SK-N-SH (cell line): Measurements from ENCODE around the gene ADTRP. TPM values are rescaled to one million over a fixed set of nuclear protein-coding genes. Genes with fewer than 3 reads are reported as not detected.

Experiments used
- CTCF ChIA-PET: fragments of 300-600, 350-600 bp; formaldehyde crosslinking; extraction: SDS; loops from one replicate; lab custom pipeline; 2021; lab: Yijun Ruan, JAX
- POLR2A ChIA-PET: fragments of 350-600 bp; sonication (Branson Sonifier 250); formaldehyde crosslinking; extraction: SDS; loops from one replicate; lab custom pipeline; 2020; ENCODE audit warnings: antibody characterized with exemption, inconsistent platforms; lab: Yijun Ruan, JAX
- DNase-seq: peaks from one replicate; pipeline ENCODE4 v3.0.0; 2012
- H2AFZ ChIP-seq: fragments of 200-600 bp; sonication (generic); 2 replicates; pipeline ENCODE4 v1.8.1; 2016; ENCODE audit warnings: antibody characterized with exemption, mild to moderate bottlenecking, low read depth
- H3F3A ChIP-seq: fragments of 200-600 bp; sonication (generic); replicated peaks from 2 replicates; pipeline ENCODE3; 2016; ENCODE audit warnings: antibody characterized with exemption, mild to moderate bottlenecking; ENCODE audit not compliant: insufficient read depth
- H3K27ac ChIP-seq, 2 experiments: fragments of 200-500 bp in 1 of 2; fragments of 200-600 bp in 1 of 2; sonication (Bioruptor generic) in 1 of 2; sonication (generic), shearing (Covaris generic) in 1 of 2; 2 replicates each; pipeline versions ENCODE4 v1.5.1 to v1.6.1; 2014 to 2016; ENCODE audit warnings: low read depth in 2 of 2, inconsistent platforms in 1 of 2, low read length in 1 of 2, mild to moderate bottlenecking in 1 of 2, mixed read lengths in 1 of 2
- H3K27me3 ChIP-seq: fragments of 200-600 bp; sonication (generic), shearing (Covaris generic); 2 replicates; pipeline ENCODE4 v1.6.1; 2016; ENCODE audit warnings: mixed run types; ENCODE audit not compliant: insufficient read depth
- H3K36me3 ChIP-seq, 2 experiments: fragments of 200-500 bp in 1 of 2; fragments of 200-600 bp in 1 of 2; sonication (Bioruptor generic) in 1 of 2; sonication (generic) in 1 of 2; replicated peaks in 1 of 2; 2 replicates each; pipeline versions ENCODE3 to v1.5.1; 2014 to 2016; ENCODE audit warnings: low read length in 1 of 2, mild to moderate bottlenecking in 1 of 2; ENCODE audit not compliant: insufficient read depth in 2 of 2, control insufficient read depth in 1 of 2
- H3K4me1 ChIP-seq, 2 experiments: fragments of 200-500 bp in 1 of 2; fragments of 200-600 bp in 1 of 2; sonication (Bioruptor generic) in 1 of 2; sonication (generic), shearing (Covaris generic) in 1 of 2; 2 replicates each; pipeline versions ENCODE4 v1.5.1 to v1.6.1; 2014 to 2016; ENCODE audit warnings: low read depth in 1 of 2, low read length in 1 of 2, mixed run types in 1 of 2; ENCODE audit not compliant: insufficient read depth in 2 of 2, control insufficient read depth in 1 of 2
- H3K4me2 ChIP-seq: fragments of 200-600 bp; sonication (generic), shearing (Covaris generic); 2 replicates; pipeline ENCODE4 v1.6.1; 2017; ENCODE audit warnings: mixed run types
- H3K4me3 ChIP-seq, 2 experiments: fragments of 200-500 bp in 1 of 2; fragments of 200-600 bp in 1 of 2; sonication (Bioruptor generic) in 1 of 2; sonication (generic), shearing (Covaris generic) in 1 of 2; 2 replicates each; pipeline versions ENCODE4 v1.5.1 to v1.8.1; 2014 to 2016; ENCODE audit warnings: low read depth in 2 of 2, inconsistent platforms in 1 of 2, low read length in 1 of 2, mild to moderate bottlenecking in 1 of 2, mixed read lengths in 1 of 2, moderate library complexity in 1 of 2
- H3K79me2 ChIP-seq: fragments of 200-600 bp; sonication (generic); 2 replicates; pipeline ENCODE4 v1.8.1; 2017; ENCODE audit warnings: mild to moderate bottlenecking; ENCODE audit not compliant: insufficient read depth
- H3K9ac ChIP-seq: fragments of 200-600 bp; sonication (generic); 2 replicates; pipeline ENCODE4 v1.6.1; 2017; ENCODE audit warnings: mixed run types
- H3K9me2 ChIP-seq: fragments of 200-600 bp; sonication (generic); 2 replicates; pipeline ENCODE4 v1.6.1; 2017; ENCODE audit warnings: mixed run types
- H3K9me3 ChIP-seq: fragments of 200-600 bp; sonication (generic); 2 replicates; pipeline ENCODE4 v1.6.1; 2017; ENCODE audit warnings: mixed run types, mild to moderate bottlenecking, moderate library complexity
- H4K20me1 ChIP-seq: fragments of 200-600 bp; sonication (generic); 2 replicates; pipeline ENCODE4 v1.6.1; 2017; ENCODE audit warnings: mild to moderate bottlenecking, mixed run types; ENCODE audit not compliant: insufficient read depth
- CTCF ChIP-seq: fragments of 200-600 bp; sonication (generic); IDR thresholded peaks from 2 replicates; pipeline ENCODE4 v1.6.1; 2017; ENCODE audit warnings: antibody characterized with exemption, mild to moderate bottlenecking, moderate library complexity
- FOSL2 ChIP-seq: IDR thresholded peaks from 2 replicates; pipeline ENCODE4 v1.4.0; 2012; ENCODE audit warnings: low read depth, mild to moderate bottlenecking, moderate library complexity, borderline replicate concordance
- FOXM1 ChIP-seq: IDR thresholded peaks from 2 replicates; pipeline ENCODE4 v1.4.0; 2012; ENCODE audit warnings: low read depth, mild to moderate bottlenecking
- GABPA ChIP-seq: IDR thresholded peaks from 2 replicates; pipeline ENCODE4 v1.4.0; 2012; ENCODE audit warnings: low read depth, mild to moderate bottlenecking
- JUND ChIP-seq: IDR thresholded peaks from 2 replicates; pipeline ENCODE4 v1.4.0; 2012
- MXI1 ChIP-seq: IDR thresholded peaks from 2 replicates; pipeline ENCODE4 v1.6.1; 2012; ENCODE audit warnings: mild to moderate bottlenecking, low read depth, low read length, improper control_type of control experiment
- NRF1 ChIP-seq: IDR thresholded peaks from 2 replicates; pipeline ENCODE4 v1.6.1; 2012; ENCODE audit warnings: low read depth, mild to moderate bottlenecking, low read length
- POLR2AphosphoS5 ChIP-seq: IDR thresholded peaks from 2 replicates; pipeline ENCODE4 v1.6.1; 2012; ENCODE audit warnings: low read depth, low read length
- RAD21 ChIP-seq: IDR thresholded peaks from 2 replicates; pipeline ENCODE4 v1.6.1; 2012; ENCODE audit warnings: mild to moderate bottlenecking, low read length
- RCOR1 ChIP-seq: fragments of 150-350 bp; IDR thresholded peaks from 2 replicates; pipeline ENCODE4 v1.6.1; 2017; ENCODE audit warnings: antibody characterized with exemption, low read length
- RXRA ChIP-seq: IDR thresholded peaks from 2 replicates; pipeline ENCODE4 v1.4.0; 2012; ENCODE audit warnings: low read depth, mild to moderate bottlenecking, borderline replicate concordance
- TAF1 ChIP-seq: IDR thresholded peaks from 2 replicates; pipeline ENCODE4 v1.6.1; 2012; ENCODE audit warnings: low read depth, mild to moderate bottlenecking, low read length, moderate library complexity, borderline replicate concordance
- TCF12 ChIP-seq: IDR thresholded peaks from 2 replicates; pipeline ENCODE4 v1.4.0; 2012
- USF1 ChIP-seq: IDR thresholded peaks from 2 replicates; pipeline ENCODE4 v1.4.0; 2012; ENCODE audit warnings: low read depth, borderline replicate concordance
- USF2 ChIP-seq: fragments of 150-350 bp; IDR thresholded peaks from 2 replicates; pipeline ENCODE4 v1.6.1; 2017; ENCODE audit warnings: antibody characterized with exemption, low read length, low read depth, borderline replicate concordance
- YY1 ChIP-seq: IDR thresholded peaks from 2 replicates; pipeline ENCODE4 v1.4.0; 2012; ENCODE audit warnings: low read depth, mild to moderate bottlenecking
- ZBTB33 ChIP-seq: IDR thresholded peaks from 2 replicates; pipeline ENCODE4 v1.4.0; 2012; ENCODE audit warnings: low read depth, borderline replicate concordance
- WGBS: methylation state at CpG from one replicate; pipeline ENCODE4 v1.1.6; 2017; ENCODE audit warnings: low lambda C conversion rate; 5-methylcytosine and 5-hydroxymethylcytosine counted together
- polyA plus RNA-seq, 3 experiments: library from polyadenylated mRNA; depleted of rRNA; stranded (reverse); fragments of >200 nt; gene quantifications; 2 replicates each; pipeline ENCODE4 v1.2.3, GENCODE V29; 2012

ADTRP gene
- polyA plus RNA-seq, 1 of the 3 experiments (the other 2 are of a cell fraction), result 0.84 TPM

- POLR2A ChIA-PET, result no interaction called here
- H2AFZ ChIP-seq, result no peak overlapping the region
- peaks cover 2 to 3% of the 10 kb centered on the region in 2 experiments; a peak in 3 of 4 replicates for H3K4me1 ChIP-seq
- H3K4me2 ChIP-seq, result no peak overlapping the region
- H3K27me3 ChIP-seq, result no peaks in the 10 kb centered on the region
- H3K79me2 ChIP-seq, result no peaks in the 10 kb centered on the region
- DNase-seq, result no peak
- no peaks in the 10 kb centered on the region for H3K9me2 ChIP-seq
- no peaks in the 10 kb centered on the region for H3F3A ChIP-seq
- no peak overlapping the region for H3K4me3 ChIP-seq
- WGBS, result 82% methylated on average over 6 of the region's 6 CpGs
- TF ChIP-seq YY1, result no peak
- no peak for TF ChIP-seq FOSL2
- TF ChIP-seq TCF12, result no peak
- TF ChIP-seq, all 33 proteins: peak for 0
- H3K27ac ChIP-seq, result no peak overlapping the region
- H3K36me3 ChIP-seq, result no peaks in the 10 kb centered on the region
- H3K9ac ChIP-seq, result no peak overlapping the region
- CTCF ChIA-PET, result no interaction called here
- H3K9me3 ChIP-seq, result no peaks in the 10 kb centered on the region
- H4K20me1 ChIP-seq, result no peaks in the 10 kb centered on the region
Observed at GRCh38 chr6:11760015-11760473, 18.6 kb downstream of the ADTRP start.

GRCh38 chr6:11758878-11759277 lies 19.7 kb downstream of the ADTRP start:
- Histone ChIP-seq H3K4me1 (peaks cover 3 to 7% of the 10 kb centered on the region in 2 experiments; a peak in 3 of 4 replicates), H3K27me3 (no peaks in the 10 kb centered on the region), H4K20me1 (no peaks in the 10 kb centered on the region), H3K79me2 (no peaks in the 10 kb centered on the region), H3K4me3 (no peak overlapping the region), H3K9me3 (no peaks in the 10 kb centered on the region), H3K4me2 (no peak overlapping the region), H3K36me3 (no peaks in the 10 kb centered on the region), H3K27ac (no peak overlapping the region), H2AFZ (no peak overlapping the region), H3K9ac (no peak overlapping the region), H3K9me2 (no peaks in the 10 kb centered on the region), H3F3A (no peaks in the 10 kb centered on the region)
- ChIA-PET POLR2A (no interaction called here), CTCF (interaction anchor here (0.7 kb wide), 1 partner anchor 494 kb away, joined by 3 read pairs; no protein-coding TSS in a partner anchor)
- no peak for DNase-seq
- no peak for TF ChIP-seq FOXM1
- TF ChIP-seq CTCF, result no peak
- no peak for TF ChIP-seq RXRA
- TF ChIP-seq JUND, result no peak
- TF ChIP-seq POLR2AphosphoS5, result no peak
- no peak for TF ChIP-seq RAD21
- TF ChIP-seq RCOR1, result no peak
- TF ChIP-seq MXI1, result no peak
- no peak for TF ChIP-seq USF1
- no peak for TF ChIP-seq NRF1
- no peak for TF ChIP-seq ZBTB33
- TF ChIP-seq FOSL2, result no peak
- no peak for TF ChIP-seq USF2
- no peak for TF ChIP-seq TAF1
- no peak for TF ChIP-seq GABPA
- WGBS, result 75% methylated on average over 4 of the region's 4 CpGs
